Measurements from ENCODE around the gene ITGBL1. TPM values are rescaled to one million over a fixed set of nuclear protein-coding genes. Genes with fewer than 3 reads are reported as not detected.

Gene ITGBL1
- total and polyA plus RNA-seq, 2 donors (not counting 3 experiments of a cell fraction or from before 2014, with no cell fraction given), result 4.6 to 8.8 TPM

DNA sequence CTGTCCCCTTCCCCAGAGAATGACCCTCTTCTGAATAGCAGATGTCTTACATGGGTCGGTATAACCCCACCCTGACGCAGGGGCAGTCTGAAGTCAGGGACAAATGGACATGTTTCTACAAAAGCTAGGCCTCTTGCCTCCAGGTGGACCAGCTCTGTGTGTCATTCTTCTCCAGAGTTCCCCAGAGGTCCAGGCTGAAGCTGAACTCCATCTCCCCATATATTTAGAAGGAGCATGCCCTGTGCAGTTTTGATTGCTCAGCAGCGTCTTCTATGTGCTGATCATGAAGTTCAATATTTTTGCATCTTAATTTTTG is 27.4 kb upstream of the ITGBL1 start:
- H3K27ac ChIP-seq (ENCODE audit: insufficient read depth, low read depth, low read length), result no peak overlapping the region
- H2AFZ ChIP-seq (ENCODE audit: low read depth, low read length), result no peak overlapping the region
- no peak for DNase-seq (ENCODE audit: low read depth, low spot score)
- no peaks in the 10 kb centered on the region for H3K27me3 ChIP-seq (ENCODE audit: control insufficient read depth in 2 of 2, insufficient read depth in 2 of 2, low read length in 2 of 2)
- no peaks in the 10 kb centered on the region for H4K20me1 ChIP-seq (replicated peaks; ENCODE audit: control insufficient read depth, extremely low read depth, insufficient read depth, low read length)
- no peak overlapping the region for H3K4me3 ChIP-seq (replicated peaks in 1 of 3; ENCODE audit: insufficient read depth in 1 of 3, low read depth in 1 of 3, low read length in 3 of 3)
- no peaks in the 10 kb centered on the region for H3K79me2 ChIP-seq (ENCODE audit: control insufficient read depth, insufficient read depth, low read length)
- no peaks in the 10 kb centered on the region for H3K4me1 ChIP-seq (ENCODE audit: control insufficient read depth, extremely low read depth, insufficient read depth, low read length)
- dilution Hi-C loops (cut with MboI; ENCODE audit: extremely low pct_ligation_motif_present, low sequenced_read_pairs), result no loop called here
- TF ChIP-seq POLR2AphosphoS5 (IDR thresholded peaks at IDR 0.05; ENCODE audit: insufficient read depth, low read depth, low read length) (no peak), JUN (IDR thresholded peaks at IDR 0.05; ENCODE audit: borderline replicate concordance, insufficient read depth, insufficient read length, low read depth) (no peak), MYC (IDR thresholded peaks at IDR 0.05; ENCODE audit: low read depth, low read length) (no peak), EZH2 (IDR thresholded peaks at IDR 0.05; ENCODE audit: borderline replicate concordance, low read depth, low read length, severe bottlenecking) (no peak), GATA2 (IDR thresholded peaks at IDR 0.05; ENCODE audit: insufficient read depth, insufficient read length, low read depth, low read length) (no peak), FOS (IDR thresholded peaks at IDR 0.05; ENCODE audit: borderline replicate concordance, insufficient read depth, low read length) (no peak), POLR2A (IDR thresholded peaks at IDR 0.05; ENCODE audit: low read depth, low read length) (no peak)
- TF ChIP-seq, protein P1, sequence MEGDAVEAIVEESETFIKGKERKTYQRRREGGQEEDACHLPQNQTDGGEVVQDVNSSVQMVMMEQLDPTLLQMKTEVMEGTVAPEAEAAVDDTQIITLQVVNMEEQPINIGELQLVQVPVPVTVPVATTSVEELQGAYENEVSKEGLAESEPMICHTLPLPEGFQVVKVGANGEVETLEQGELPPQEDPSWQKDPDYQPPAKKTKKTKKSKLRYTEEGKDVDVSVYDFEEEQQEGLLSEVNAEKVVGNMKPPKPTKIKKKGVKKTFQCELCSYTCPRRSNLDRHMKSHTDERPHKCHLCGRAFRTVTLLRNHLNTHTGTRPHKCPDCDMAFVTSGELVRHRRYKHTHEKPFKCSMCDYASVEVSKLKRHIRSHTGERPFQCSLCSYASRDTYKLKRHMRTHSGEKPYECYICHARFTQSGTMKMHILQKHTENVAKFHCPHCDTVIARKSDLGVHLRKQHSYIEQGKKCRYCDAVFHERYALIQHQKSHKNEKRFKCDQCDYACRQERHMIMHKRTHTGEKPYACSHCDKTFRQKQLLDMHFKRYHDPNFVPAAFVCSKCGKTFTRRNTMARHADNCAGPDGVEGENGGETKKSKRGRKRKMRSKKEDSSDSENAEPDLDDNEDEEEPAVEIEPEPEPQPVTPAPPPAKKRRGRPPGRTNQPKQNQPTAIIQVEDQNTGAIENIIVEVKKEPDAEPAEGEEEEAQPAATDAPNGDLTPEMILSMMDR (IDR thresholded peaks at IDR 0.05; ENCODE audit: extremely low read depth in 1 of 2, insufficient read depth in 1 of 2, low read depth in 1 of 2, low read length in 2 of 2), result no peak
- TF ChIP-seq, protein P2, sequence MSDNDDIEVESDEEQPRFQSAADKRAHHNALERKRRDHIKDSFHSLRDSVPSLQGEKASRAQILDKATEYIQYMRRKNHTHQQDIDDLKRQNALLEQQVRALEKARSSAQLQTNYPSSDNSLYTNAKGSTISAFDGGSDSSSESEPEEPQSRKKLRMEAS (IDR thresholded peaks at IDR 0.05; ENCODE audit: insufficient read depth, insufficient read length), result no peak
- no peaks in the 10 kb centered on the region for H3K9me1 ChIP-seq (replicated peaks; ENCODE audit: control insufficient read depth, extremely low read depth, insufficient read depth, low read length)
- no peak overlapping the region for H3K9ac ChIP-seq (replicated peaks; ENCODE audit: extremely low read depth, insufficient read depth, low read length)
- BruUV-seq (replicated peaks), result no TSS peak
- no peaks in the 10 kb centered on the region for H3K9me3 ChIP-seq (replicated peaks; ENCODE audit: control insufficient read depth, insufficient read depth, low read length)
- no peak overlapping the region for H3K4me2 ChIP-seq (ENCODE audit: insufficient read depth, low read length)
- no peak for FAIRE-seq
- intact Hi-C loops (cut with micrococcal nuclease), result no loop called here
- ChIA-PET POLR2A (no interaction called here), CTCF (interaction anchor here (1.0 kb wide), 1 partner anchor 85 kb away, joined by 3 read pairs; no protein-coding TSS in a partner anchor)
- no peaks in the 10 kb centered on the region for H3K36me3 ChIP-seq (ENCODE audit: control insufficient read depth in 2 of 2, extremely low read depth in 1 of 2, insufficient read depth in 2 of 2, low read length in 2 of 2)

Measured in endothelial cell of umbilical vein (primary cell).